HG02981 (cell line): ENCODE data around the gene SEMA4D.
A peak's percentile ranks its signal among the peaks of the same experiment; 100 is the strongest.
"Not testable (repeated sequence)": the region's sequence is repeated elsewhere in the genome, so short reads cannot be mapped to it uniquely, and the experiment has no call there.

Experiments used
- ATAC-seq: cut with Tn5 transposase; IDR thresholded peaks from one replicate; pipeline ENCODE4 v1.9.1; 2021; ENCODE audit warnings: mild to moderate bottlenecking, moderate library complexity; ENCODE audit not compliant: unreplicated experiment

Gene SEMA4D

DNA sequence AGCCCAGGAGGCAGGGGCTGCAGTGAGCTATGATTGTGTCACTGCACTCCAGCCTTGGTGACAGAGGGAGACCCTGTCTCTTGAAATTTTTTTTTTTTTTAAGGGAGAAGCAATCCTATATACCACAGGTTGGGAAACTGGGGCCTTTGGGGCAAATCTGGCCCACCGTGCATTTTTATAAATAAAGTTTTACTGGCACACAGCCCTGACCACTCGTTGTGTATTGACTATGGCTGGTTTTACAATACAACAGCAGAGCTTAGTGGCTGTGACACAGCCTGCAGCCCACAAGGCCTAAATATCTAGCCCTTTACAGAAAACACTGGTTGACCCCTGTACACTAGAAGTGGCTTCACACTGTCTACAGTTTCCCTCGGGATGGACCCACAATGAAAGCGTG lies 121.6 kb downstream of the SEMA4D start:
- no peak for ATAC-seq

DNA sequence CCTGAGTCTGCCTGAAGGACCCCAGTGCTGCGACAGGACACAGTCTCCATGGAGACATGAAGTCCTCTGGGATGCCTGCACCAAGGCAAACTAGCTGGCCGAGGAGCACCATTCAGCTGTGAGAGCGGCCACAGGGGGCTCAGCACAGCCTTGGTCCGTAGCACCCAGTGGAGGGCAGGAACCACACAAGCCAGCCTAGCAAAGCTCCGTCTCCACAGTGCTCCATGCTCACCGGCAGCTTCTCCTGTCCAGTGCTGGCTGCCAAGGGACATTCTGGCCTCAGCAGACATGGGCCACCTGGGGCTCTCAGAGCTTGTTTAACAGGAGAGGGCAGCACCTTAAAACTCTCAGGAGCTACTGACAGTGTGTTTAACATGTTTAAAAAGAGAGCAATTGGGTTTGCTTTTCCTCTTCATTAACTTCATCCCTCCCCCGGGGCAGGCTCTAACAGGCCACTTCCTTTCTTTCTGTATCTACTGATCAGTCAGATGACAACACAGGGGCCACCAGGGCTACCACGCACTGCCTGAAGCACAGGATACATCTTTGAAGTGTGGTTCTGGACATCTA lies 122.6 kb downstream of the SEMA4D start:
- peak; percentile 71 for ATAC-seq

DNA sequence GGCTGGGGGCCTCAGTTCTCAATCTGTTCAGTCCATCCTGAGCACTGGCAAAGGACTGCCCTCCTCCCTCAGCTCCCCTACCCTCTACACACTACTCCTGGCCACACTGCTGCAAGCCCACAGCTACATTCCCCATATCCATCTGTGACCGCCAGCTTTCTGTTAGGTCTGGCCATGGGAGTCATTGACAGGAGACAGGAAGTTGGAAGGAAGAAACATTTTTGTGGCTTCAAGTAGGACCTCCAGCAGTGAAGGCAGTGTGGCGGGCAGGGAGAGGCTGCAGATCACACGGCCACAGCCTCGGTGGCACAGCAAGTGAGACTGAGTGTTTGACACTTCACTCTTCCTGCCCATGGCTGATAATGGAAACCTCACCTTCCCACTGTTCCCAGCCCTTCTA lies 123.7 kb downstream of the SEMA4D start:
- ATAC-seq, result no peak

DNA sequence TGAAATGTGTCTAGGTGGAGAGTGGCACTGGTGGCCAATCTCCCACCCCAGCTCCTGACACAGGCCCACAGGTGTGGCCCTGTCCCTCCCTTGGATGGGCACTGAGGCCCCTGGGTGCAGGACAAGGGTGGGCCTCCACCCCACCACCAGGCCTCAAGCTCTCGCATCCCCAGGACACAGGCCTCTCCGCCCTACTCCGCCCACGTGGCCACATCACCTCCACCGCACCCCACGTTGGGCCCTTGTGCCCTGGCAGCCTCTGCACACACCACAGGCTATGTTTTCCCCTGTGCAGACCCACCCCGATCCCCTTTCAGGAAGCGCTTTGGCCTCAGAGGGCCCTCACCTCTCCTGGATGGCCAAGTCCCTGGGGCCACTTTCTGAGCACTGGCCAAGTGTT lies 124.9 kb downstream of the SEMA4D start:
- ATAC-seq, result no peak

DNA sequence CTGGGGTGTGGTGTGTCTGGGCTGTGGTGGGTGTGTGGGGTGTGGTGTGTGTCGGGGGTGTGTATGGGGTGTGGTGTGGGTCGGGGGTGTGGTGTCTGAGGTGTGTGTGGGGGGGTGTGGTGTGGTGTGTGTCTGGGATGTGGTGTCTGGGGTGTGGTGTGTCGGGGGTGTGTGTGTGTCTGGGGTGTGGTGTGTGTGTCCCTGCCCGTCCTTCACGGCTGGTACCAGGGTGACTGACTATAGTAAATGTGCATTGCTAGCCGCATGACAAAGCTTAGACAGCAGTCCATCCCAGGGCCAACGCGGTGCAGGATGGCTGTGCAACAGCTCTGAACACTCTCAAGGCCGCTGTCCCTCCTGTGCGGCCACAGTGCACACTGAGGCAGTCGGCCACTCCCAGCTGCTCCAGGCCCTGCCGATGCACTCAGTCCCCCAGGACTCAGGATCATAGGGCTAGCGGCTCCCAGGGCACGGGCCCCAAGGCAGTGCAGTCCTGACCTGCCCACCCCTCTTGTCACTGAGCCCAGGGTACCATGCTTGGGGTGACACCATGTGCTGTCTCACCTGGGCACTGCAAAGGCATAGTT lies 125.6 kb downstream of the SEMA4D start:
- ATAC-seq, result no peak

DNA sequence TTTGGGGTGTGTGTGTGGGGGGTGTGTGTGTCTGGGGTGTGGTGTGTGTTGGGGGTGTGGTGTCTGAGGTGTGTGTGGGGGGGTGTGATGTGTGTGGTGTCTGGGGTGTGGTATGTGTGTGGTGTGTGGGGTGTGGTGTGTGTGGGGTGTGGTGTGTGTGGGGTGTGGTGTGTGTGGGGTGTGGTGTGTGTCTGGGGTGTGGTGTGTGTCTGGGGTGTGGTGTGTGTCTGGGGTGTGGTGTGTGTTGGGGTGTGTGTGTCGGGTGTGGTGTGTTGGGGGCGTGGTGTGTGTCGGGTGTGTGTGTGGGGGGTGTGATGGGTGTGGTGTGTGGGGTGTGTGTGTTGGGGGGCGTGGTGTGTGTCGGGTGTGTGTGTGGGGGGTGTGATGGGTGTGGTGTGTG lies 126.1 kb downstream of the SEMA4D start:
- not testable (repeated sequence) for ATAC-seq

DNA sequence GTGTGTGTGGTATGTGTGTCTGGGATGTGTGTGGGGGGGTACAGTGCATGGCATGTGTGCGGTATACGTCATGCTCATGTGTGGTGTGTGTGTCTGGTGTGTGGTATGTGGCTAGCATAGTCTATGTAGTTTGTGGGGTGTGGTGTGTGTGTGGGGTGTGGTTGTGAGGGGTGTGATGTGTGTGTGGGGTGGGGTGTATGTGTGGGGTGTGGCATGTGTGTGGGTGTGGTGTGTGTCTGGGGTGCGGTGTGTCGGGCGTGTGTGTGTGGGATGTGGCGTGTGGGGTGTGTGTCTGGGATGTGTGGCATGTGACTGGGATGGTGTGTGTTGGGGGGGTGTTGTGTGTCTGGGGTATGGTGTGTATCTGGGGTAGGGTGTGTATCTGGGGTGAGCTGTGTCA lies 127.3 kb downstream of the SEMA4D start:
- ATAC-seq, result no peak

DNA sequence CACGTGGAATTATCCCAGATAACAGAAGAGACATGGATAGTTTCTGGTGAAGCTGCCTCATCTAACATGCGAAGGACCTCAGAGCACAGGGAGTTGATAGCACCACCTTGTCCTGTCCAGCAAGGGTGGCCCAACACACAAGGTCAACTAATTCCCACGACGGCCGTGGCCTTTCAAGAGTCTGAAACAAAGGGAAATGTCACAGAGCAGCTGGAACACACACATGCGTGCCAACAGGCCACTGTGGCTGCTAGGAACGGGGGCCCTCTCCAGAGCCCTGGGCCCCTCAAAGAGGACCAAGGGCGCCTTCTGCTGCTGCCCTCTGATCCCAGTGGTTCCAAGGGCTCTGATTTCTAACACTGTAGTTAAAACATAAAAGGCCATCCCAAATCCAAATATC lies 128.9 kb downstream of the SEMA4D start:
- ATAC-seq, result no peak

DNA sequence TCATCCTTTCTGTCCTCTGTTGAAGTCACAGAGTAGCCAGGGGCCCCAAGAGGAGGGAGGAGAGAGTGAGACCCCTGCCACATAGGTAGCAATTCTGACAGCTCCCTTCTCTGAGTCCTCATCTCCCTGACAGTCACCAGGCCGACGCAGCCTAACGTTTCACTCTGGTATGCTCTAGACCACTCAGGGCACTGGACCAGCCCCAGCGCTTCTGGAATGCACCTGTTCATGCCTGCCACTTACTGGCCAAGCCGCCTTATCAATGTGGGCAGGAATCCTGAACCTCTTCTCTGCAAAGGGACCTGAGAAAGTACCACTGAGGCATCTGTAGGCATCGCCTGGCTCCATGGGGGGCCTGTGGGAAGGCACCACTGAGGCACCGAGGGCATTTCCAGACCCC lies 129.4 kb downstream of the SEMA4D start:
- ATAC-seq, result no peak

DNA sequence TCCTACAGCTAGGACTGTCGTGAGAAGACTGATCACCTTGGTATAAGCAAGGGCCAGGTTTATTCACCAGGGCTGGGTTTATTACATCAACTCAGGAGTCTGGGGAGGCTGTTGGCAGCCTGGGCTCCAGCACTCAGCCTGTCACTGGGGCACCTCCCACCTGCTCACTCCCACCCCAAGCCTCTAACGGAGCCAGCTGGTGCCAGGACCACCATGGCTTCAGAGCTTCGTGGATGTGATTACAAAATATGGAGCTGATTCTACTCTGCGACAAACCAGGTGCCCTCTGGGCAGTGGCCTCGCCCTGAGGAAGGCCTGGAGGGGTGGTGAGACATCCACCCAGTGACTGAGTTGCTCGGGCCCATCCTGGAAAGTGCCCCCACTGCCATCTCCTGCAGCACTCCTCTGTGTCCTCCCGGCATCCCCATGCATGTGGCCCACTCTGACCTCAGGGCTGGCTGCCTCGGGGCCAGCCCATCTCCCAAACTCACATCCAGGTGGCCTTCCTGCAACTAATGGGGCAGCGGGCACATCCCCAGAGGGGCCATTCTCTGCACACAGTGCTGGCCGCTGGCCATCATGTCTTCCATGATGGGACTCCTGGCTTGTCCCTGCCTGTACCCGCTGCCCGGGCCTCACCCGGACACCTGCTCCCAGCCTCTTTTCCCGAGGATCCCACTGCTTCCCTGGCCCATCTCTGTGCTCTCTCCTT lies 130.0 kb downstream of the SEMA4D start:
- no peak for ATAC-seq

DNA sequence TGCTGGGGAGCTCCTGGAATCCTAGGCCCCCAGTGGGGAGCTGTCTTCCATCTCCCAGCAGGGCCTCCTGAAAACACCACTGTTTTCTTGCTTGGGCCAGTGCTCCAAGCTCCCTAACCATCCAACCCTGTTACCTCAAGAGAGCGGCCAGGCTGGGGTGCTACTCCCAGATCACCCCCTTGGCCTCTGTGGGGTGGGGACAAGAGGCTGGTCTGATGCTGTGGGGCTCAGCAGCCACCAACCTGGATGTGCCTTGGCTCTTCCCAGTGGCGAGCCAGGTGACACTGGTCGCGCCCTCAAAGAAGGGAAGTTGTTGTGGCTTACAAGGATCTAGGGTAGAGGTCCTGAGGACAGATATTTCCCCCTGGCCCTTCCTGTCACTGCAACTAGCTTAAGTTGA lies 130.6 kb downstream of the SEMA4D start:
- no peak for ATAC-seq

DNA sequence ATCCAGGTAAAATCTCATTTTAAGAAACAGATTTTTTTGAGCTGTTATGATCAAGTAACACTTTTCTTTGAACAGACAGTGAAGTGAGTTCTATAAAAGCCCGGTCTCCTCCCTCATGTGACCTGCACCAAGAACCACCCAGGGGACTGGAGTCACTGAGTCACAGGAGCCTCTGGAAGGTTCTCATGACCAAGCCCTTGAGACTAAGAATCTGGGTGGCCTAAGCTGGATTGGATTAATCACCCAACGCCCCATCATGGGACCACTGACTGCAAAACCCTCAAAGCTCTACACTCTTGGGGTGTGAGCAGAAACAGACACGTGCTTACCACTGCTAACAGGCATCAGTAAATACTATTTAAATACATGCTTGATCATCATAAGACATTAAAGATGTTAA lies 131.2 kb downstream of the SEMA4D start:
- no peak for ATAC-seq

DNA sequence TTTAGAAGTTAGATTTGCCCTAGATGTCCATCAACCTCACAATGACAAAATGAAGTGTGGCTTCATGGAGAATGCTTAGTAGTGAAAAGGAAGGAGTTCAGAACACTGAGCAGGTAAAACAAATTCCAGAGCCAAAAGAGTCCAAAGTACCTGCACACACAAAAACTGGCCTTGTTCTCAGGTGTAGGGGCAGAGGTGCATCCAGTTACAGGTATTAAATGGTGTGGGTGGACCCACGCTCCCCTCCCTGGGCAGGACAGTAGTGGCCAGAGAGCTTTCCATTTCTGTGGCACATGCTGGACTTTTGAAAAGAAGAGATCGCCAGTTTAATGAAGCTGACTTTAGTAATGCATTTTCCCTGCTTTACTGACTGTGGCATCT lies 132.4 kb downstream of the SEMA4D start:
- ATAC-seq, result no peak

DNA sequence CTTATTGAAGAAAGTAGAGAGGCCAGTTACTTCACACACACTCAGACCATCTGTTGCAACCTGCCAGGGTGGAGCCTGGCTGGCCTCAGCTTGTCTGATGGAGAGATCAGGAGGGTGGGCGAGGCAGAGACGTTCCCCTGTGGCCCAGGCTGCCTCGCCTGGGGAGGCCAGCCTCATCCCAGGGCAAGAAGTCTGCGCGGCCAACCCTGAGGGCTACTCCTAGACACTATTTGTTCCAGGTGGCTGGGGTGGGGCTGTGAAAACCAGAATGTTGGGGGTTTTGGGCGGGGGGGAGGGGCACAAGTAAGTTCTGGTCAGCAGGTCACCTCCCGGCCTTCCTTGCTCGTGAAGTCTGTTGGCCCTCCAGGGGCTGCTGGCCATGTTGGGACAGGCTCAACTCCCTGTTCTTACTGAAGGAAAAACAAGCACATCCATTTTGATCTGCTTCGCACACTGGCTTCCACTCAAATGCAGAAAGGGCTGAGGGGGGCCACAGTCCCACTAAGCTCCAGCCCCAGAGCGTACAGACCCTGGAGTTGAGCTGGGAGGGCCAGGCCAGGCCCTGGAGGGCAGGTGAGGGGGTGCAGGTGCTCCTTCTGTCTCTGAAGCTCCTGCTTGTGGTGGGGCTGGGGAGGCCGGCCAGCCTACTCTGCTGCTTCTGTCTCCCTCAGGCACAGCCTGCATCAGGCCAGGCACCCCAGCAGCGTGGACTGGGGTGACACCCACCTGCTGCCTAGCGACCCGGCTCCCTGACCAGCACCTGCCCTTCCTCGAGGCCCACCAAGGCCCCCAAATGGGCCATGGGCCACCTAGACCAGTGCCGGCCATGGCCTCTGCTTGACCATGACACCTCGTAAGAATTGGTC lies 133.0 kb downstream of the SEMA4D start:
- ATAC-seq, result no peak

DNA sequence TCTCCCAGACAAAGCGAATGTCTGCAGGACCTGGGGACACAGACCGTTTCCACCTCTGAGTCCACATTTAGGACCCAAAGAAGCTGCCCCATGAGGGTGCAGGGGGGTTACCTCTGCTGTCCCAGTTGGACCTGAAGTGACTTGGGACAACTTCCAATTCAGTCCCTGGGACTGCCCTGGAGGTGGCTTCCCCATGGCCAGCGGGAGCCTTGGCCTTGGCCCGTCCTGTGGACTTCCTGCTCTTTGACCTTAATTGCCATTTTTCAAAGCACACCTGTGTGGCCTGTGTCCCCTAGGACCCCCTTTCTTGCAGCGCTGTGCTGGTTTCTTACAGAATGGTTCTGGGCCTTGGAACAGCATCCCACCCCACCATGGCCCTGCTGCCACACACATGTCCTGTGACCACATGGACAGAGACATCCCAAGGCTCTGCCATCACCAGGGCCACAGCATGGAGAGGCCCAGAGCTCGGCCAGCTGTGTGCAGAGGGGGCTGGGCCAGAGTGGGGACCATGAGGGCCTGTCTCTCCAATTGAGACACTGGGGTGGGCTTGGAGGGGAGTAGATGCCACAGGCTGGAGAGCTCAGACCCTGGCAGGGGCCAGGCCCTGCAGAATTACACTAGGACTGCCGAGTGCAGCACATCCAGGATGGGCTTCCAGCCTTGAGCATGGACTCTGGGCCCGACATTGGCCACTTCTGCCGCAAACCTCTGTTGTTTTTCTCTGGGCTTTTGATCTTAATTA lies 133.8 kb downstream of the SEMA4D start:
- no peak for ATAC-seq

DNA sequence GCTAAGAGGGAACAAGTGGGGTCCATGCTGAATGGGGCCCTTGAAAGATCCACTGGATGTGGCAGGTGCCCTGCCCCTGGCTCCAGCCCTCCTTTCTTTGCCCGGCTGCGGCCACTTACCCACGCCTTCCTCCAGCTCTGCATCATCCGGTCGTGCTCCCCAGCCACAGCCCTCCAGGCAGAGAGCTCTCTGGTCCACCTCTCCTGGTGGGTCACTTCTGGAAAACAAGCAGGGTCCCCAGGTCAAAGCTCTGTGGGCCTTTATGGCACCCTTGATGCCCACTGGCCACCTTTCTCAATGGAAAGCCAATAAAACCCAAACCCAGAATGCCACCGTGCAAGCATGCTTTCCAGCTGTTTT lies 134.6 kb downstream of the SEMA4D start:
- ATAC-seq, result no peak

DNA sequence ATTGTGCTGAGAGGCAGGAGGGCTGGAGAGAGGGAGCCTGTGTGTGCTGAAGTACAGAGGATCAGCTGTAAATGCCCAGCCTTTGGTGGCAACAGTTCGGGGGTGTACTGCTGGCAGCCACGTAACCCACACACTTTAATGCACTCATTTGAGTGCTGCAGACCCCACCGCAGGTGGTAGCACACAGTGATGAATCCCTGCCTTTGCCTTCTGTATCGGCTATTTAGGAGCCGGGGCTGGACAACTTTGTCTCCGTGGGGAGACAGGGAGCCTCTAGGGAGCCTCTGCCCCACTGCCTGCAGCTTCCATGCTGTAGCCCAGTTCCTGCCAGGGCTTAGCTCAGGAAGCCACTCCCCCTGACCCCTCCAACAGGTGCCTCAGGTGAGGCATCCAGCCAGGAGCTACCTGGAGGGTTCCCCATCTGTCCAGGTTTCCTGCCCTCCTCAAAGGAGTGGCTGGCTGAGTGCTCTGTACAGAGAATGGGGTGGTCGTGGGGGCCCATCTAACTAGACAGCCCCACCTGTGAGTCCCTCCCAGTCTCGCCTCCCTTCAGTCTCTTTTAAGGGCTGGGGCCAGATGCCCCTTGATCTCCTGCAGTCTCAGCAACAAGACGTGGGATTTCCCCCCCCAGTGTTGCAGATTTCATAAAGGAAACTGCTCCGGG lies 135.1 kb downstream of the SEMA4D start:
- ATAC-seq, result no peak

DNA sequence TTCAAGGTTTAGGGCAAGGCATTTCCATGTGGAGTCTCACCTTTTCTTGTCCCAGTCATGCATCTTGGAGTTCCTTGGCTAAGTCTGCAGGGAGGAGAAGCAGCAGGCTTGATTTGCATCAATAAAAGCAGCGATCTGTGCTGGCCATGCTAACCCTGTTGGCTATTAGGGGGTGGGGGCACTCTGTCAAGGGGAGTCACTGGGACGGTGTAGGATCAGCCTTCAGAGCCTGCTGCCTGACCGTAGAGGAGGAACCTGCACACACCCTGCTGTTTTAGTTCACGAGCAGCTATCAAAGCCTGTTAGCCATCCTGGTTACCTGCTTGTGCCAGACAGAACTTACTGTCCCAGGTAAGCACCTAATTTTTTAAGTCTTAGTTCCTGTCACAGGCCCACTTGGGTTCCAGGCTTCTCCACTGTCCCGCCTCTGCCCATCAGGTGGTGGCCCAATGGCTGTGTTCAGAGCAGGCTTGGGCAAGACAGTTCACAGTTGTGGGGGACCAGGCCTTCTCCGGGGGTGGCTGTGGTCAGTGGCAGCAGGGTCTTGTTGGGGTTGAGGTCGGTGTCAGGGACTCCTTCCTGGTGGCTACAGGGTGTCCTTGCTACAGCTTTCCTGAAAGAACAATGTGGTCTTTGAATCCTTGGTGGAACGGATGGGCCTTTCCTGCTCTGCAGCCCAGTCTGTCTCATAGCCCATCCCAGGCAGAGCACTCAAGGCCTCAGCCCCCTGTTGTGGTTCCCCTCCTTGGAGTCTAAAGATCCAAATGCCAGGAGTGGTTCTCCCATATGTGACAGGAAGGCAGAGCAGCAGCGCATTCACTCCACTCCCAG lies 135.9 kb downstream of the SEMA4D start:
- no peak for ATAC-seq

DNA sequence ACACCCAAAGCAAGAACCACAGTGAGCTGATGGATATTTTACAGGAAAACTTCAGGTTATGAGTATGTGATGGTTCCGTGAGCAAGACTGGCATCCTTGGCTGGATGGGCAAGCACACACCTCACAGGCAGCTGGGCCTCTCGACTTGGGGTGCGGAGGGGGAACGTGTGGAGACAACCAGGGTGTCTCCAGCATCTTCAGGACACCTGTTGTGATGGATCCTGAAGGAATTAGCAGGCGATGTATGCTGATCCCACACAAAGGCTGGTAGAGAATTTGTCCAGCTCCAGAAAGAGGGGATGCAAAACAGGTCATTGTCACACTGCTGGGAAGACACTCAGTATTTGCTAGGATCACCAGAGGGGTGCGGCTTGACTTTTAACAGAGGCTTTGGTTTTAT lies 136.9 kb downstream of the SEMA4D start:
- ATAC-seq, result no peak

DNA sequence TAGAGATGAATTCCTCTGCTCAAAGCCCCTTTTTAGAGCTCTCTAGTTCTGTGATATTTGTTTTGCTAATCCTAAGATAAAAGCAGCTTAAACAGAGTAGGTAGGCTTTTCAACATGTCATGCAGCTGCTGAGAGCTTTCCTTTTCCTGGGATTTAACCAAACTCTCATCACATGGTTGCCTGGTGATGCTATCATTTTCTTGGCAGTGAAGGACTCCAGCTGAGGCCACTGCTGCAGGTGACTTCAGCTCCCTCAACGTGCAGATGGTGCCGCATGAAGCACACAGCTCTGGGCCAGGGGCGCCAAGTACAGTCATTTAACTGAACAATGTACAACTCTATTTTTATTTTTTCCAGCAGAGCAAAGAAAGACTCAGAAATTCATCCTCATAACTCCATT lies 137.4 kb downstream of the SEMA4D start:
- ATAC-seq, result no peak
